BJ (cell line): ENCODE data around the gene USP34. TPM values are rescaled to one million over a fixed set of nuclear protein-coding genes. Genes with fewer than 3 reads are reported as not detected.
A peak's percentile ranks its signal among the peaks of the same experiment; 100 is the strongest.

Experiments used
- CTCF ChIA-PET: fragments of 350-600 bp; formaldehyde crosslinking; extraction: SDS; loops from one replicate; lab custom pipeline; 2021; ENCODE audit warnings: antibody characterized with exemption, inconsistent platforms; lab: Yijun Ruan, JAX
- POLR2A ChIA-PET: fragments of 300-600 bp; sonication (Branson Sonifier 250); formaldehyde crosslinking; extraction: SDS; loops from one replicate; lab custom pipeline; 2021; ENCODE audit warnings: antibody characterized with exemption; lab: Charles Lee
- DNase-seq: peaks from one replicate; pipeline ENCODE4 v3.0.0-alpha.2; 2011; ENCODE audit warnings: low read depth
- H3K27me3 ChIP-seq: 2 replicates; pipeline ENCODE4 v1.6.0; 2011; ENCODE audit warnings: low read length; ENCODE audit not compliant: control insufficient read depth, insufficient read depth
- H3K36me3 ChIP-seq: 2 replicates; pipeline ENCODE4 v1.5.1; 2011; ENCODE audit warnings: low read length; ENCODE audit not compliant: control insufficient read depth, insufficient read depth
- H3K4me3 ChIP-seq: 2 replicates; pipeline ENCODE4 v1.5.1; 2011; ENCODE audit warnings: low read depth, mild to moderate bottlenecking, control low read depth, low read length
- CTCF ChIP-seq: IDR thresholded peaks from 2 replicates; pipeline ENCODE4 v1.5.1; 2011; ENCODE audit warnings: low read depth, mild to moderate bottlenecking, control low read depth, inconsistent platforms, low read length, moderate library complexity; ENCODE audit not compliant: insufficient read depth
- polyA minus RNA-seq: library from RNA; depleted of rRNA, polyadenylated mRNA; stranded (reverse); fragments of >200 nt; gene quantifications from 2 replicates; pipeline ENCODE4 v1.2.3, GENCODE V29; 2011; rRNA and poly(A)+ RNA removed
- polyA plus RNA-seq: library from polyadenylated mRNA; depleted of rRNA; stranded (reverse); fragments of >200 nt; gene quantifications from 2 replicates; pipeline ENCODE4 v1.2.3, GENCODE V29; 2011; rRNA removed

USP34 gene
- polyA plus RNA-seq (32.2 and 56.8 TPM in 2 replicates), polyA minus RNA-seq (86.2 and 121 TPM in 2 replicates)

- Histone ChIP-seq H3K4me3 (peak within 1 kb of the TSS; percentile 96), H3K36me3 (no peaks in the 10 kb centered on the region; the same call in 1 of the 2 replicates), H3K27me3 (no peaks in the 10 kb centered on the region)
- ChIA-PET POLR2A (no interaction called here), CTCF (interaction anchor here (0.5 to 1.0 kb wide), 2 partner anchors 17 to 83 kb away, joined by 3 to 4 read pairs; no protein-coding TSS in a partner anchor)
- TF ChIP-seq CTCF = no peak
- peak; percentile 71 for DNase-seq
Measured at GRCh38 chr2:61470965-61471904, at the start of gene USP34. USP34 (minus strand) TSS chr2:61471087; CDS start chr2:61470692, 395 bp downstream.

GRCh38 chr2:61520261-61520660 lies 49.4 kb upstream of the USP34 start:
- CTCF ChIA-PET = no interaction called here
- POLR2A ChIA-PET = no interaction called here
- Histone ChIP-seq H3K4me3 (no peak overlapping the region), H3K27me3 (no peaks in the 10 kb centered on the region), H3K36me3 (peaks cover 10% of the 10 kb centered on the region)
- no peak for TF ChIP-seq CTCF
- no peak for DNase-seq

GRCh38 chr2:61512768-61513398 lies 42.0 kb upstream of the USP34 start:
- CTCF ChIA-PET = interaction anchor here (1.4 kb wide), 1 partner anchor 26 kb away, joined by 4 read pairs; the partner anchor contains the start of gene XPO1
- no peak for DNase-seq
- peaks cover 7% of the 10 kb centered on the region for H3K36me3 ChIP-seq

GRCh38 chr2:61510674-61511671 lies 40.1 kb upstream of the USP34 start:
- CTCF ChIA-PET = interaction anchor here (1.3 kb wide), 1 partner anchor 11 kb away, joined by 4 read pairs; no protein-coding TSS in a partner anchor
- TF ChIP-seq CTCF = no peak
- DNase-seq = no peak
- Histone ChIP-seq H3K27me3 (no peaks in the 10 kb centered on the region), H3K4me3 (no peak overlapping the region), H3K36me3 (peaks cover 2% of the 10 kb centered on the region)
- POLR2A ChIA-PET = no interaction called here

More at GRCh38 chr2:61512768-61513398, 42.0 kb upstream of the USP34 start:
- Histone ChIP-seq H3K27me3 (no peaks in the 10 kb centered on the region), H3K4me3 (no peak overlapping the region)
- no peak for TF ChIP-seq CTCF
- POLR2A ChIA-PET = interaction anchor here (0.5 kb wide), 1 partner anchor 24 kb away, joined by 3 read pairs; no protein-coding TSS in a partner anchor
